ENCODE results near the gene SLIT3.

GRCh38 chr5:168740811-168741213 is 560.1 kb downstream of the SLIT3 start:
- no peak for TF ChIP-seq CTCF (IDR thresholded peaks at IDR 0.05)
- no peak for TF ChIP-seq POLR2A (IDR thresholded peaks at IDR 0.05)
- no peak for TF ChIP-seq POLR2AphosphoS5 (IDR thresholded peaks at IDR 0.05; ENCODE audit: insufficient read depth in 1 of 2, low read depth in 1 of 2)
